Activated CD8-positive, alpha-beta memory T cell treated with anti-CD3 and anti-CD28 coated beads, Interleukin-2, amount 50 U/mL, for 24 hours (primary cell): ENCODE results near the gene PCCA.
"Not testable (repeated sequence)": the region's sequence is repeated elsewhere in the genome, so short reads cannot be mapped to it uniquely, and the experiment has no call there.

ENCODE experiments used
- DNase-seq: peaks from one replicate; pipeline ENCODE4 v3.0.0-alpha.2; 2020; ENCODE audit errors: extremely low read depth

PCCA gene, protein sequence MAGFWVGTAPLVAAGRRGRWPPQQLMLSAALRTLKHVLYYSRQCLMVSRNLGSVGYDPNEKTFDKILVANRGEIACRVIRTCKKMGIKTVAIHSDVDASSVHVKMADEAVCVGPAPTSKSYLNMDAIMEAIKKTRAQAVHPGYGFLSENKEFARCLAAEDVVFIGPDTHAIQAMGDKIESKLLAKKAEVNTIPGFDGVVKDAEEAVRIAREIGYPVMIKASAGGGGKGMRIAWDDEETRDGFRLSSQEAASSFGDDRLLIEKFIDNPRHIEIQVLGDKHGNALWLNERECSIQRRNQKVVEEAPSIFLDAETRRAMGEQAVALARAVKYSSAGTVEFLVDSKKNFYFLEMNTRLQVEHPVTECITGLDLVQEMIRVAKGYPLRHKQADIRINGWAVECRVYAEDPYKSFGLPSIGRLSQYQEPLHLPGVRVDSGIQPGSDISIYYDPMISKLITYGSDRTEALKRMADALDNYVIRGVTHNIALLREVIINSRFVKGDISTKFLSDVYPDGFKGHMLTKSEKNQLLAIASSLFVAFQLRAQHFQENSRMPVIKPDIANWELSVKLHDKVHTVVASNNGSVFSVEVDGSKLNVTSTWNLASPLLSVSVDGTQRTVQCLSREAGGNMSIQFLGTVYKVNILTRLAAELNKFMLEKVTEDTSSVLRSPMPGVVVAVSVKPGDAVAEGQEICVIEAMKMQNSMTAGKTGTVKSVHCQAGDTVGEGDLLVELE

DNA sequence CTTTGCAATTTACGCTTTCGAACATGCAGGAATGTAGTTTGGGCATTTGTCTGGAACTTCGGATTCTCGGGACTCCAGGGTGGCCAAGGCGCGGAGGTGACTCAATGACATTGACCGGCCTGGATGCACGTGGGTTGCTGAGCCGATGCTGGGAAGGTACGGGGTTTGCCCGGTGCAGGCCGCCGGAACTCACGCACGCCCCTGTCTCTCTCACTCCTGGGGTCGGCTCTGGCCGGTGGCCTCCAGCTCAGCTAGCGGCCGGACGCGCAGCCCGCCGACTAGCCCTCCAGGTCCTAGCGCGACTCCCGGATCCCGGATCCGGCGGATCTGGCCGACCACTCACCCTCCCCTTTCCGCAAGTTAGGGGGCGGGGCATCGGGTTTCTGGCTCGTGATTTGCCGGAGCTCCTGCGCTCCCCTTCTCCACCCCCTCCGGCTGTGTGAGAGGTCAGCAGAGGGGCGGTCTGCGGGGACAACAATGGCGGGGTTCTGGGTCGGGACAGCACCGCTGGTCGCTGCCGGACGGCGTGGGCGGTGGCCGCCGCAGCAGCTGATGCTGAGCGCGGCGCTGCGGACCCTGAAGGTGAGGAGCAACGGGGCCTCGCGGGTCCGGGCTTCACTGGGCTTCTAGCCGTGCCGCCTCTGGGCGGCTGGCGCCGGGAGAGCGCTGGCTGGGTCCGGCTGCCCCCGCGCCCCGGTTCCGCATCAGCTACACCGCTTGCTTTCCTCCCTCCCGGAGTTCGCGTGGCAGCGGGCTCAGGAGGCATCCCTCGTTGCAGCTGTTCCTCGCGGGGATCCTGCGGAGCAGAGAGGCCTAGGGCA is at the start of gene PCCA:
TSS of gene PCCA (plus strand) at position 450 of the 821 bp plus-strand sequence. CDS start at position 478, 28 bp downstream.
- DNase-seq, result peak; percentile 69

DNA sequence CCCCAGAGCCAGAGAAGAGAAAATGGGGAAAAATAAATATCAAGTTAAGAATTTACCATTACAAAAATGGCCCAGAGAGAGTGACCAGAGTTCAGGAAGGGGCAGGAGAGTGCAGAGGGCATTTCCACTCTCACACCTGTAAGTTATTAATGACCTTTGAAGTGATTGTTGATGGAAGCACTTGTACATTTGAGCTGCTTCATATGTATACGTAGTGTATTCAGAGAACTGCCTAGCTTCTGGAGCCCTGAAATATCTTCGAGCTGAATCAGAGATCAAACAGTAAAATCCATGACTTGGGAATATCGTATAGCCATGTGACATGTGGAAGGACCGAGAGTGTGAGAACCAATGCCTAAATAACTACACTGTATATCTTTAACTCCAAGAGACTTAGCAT is 49.2 kb upstream of the PCCA start:
- DNase-seq, result no peak

GRCh38 chr13:100040196-100040595 is 48.7 kb upstream of the PCCA start:
- no peak for DNase-seq

DNA sequence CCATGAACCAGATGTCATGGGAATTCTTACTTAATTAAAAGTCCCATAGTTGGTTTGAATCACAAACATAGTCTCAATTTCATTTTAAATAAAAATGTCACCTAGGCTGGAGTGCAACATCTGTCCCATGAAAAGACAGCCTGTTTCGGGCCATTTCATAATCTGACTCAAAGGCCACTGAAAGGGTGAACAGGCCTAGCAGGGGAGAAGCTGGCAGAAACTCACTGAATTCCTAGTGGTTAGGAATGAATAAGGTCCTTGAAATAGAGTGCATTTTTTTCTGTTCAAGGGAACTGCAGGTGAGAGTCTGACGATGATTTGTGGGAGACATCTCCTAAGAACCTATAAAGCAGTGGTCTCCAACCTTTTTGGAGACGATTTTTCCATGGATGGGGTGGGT is 44.0 kb upstream of the PCCA start:
- no peak for DNase-seq

- DNase-seq, result no peak
Observed at GRCh38 chr13:100045355-100045754, 43.5 kb upstream of the PCCA start.

- no peak for DNase-seq
Observed at GRCh38 chr13:100051070-100051469, 37.8 kb upstream of the PCCA start.

DNA sequence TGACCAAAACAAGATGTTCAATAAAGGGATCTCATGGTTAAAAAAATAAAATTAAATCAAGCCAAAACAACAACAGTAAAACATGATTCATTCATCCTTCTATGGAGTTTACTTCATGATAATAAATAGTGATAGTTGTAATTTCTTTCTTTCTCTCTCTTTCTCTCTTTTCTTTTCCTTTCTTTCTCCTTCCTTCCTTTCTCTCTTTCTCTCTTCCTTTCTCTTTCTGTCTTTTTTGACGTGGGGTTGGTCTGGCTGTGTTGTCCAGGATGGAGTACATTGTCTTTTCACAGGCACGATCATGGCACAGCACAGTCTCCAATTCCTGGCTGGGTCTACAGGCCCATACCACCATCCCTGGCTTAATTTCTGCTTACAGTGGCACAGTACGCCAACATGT is 29.1 kb upstream of the PCCA start:
- no peak for DNase-seq

DNA sequence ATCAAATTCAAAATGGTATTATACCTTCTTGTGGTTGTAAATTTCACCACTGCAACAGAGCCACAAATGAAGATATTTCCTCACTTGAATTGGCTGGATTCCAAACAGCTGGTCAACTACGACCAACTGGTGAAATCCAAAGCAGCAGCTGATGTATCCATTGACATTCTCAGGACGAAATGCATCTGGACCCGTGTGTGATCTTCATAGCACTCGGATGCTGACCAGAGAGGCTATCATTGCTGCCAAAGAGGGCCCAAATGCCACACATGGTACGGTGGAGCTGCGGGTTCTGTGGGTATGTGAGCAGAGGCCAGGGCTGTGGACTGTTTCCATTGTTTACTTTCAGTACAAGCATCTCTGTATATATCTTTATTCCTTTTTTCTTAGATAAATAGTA is 25.6 kb upstream of the PCCA start:
- no peak for DNase-seq

GRCh38 chr13:100063906-100064305 is 25.0 kb upstream of the PCCA start:
- DNase-seq, result no peak

GRCh38 chr13:100068133-100068931 is 20.6 kb upstream of the PCCA start:
- no peak for DNase-seq

DNA sequence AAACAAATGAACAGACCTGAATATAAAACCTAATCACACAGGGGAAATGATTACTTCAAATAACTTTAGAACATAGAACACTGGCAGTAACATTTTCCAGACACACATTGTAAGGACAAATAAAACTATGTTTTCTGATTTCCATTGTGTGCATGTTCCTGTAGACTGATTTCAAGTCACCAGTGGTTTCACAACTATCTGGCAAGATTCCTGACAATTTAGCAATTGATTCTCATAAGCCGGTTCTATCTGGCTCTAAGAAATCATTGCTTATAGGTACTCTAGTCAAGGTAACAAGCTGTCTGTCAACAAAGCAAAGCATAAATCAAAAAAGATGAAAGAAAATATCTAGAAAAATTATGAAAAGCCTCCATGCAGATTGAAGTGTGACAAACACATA is 19.6 kb upstream of the PCCA start:
- no peak for DNase-seq

DNA sequence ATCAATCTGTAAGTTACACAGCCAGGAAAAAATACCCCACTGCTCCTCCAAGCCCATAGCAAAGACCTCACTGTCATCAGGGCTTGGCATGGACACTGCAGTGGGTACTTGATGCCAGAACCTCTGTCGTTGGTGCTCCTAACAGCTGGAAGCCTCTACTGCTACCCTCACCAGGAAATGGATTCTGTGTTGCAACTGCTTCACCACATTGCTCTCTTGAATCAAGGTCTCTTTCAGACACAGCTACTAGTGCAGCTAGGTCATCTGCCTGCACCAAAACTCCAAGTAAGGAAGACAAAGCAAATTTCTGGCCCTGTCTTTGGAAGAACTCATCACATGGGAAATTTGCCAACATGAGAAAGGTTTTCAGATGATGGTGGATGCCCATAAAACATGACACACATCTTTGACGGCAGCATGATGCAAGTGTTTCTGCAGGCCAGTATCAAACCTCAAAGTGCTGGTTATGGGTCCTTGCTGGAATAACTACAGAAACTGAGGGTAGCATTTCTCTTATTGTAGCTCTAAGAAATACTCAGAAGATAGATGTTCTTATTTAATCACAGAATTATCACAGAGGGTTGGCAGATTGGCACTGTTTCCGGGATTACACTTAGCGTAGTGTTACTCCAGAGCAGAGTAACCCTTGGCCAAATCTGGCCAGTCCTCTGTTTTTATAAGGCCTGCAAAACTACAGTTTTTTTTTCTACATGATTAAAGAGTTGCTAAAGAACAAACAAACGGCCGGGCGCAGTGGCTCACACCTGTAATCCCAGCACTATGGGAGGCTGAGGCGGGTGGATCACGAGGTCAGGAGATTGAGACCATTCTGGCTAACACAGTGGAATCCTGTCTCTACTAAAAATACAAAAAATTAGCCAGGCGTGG is 12.9 kb upstream of the PCCA start:
- no peak for DNase-seq

- not testable (repeated sequence) for DNase-seq
Observed at GRCh38 chr13:100079003-100079402, 9.9 kb upstream of the PCCA start.

GRCh38 chr13:100083401-100083800 is 5.5 kb upstream of the PCCA start:
- not testable (repeated sequence) for DNase-seq

DNA sequence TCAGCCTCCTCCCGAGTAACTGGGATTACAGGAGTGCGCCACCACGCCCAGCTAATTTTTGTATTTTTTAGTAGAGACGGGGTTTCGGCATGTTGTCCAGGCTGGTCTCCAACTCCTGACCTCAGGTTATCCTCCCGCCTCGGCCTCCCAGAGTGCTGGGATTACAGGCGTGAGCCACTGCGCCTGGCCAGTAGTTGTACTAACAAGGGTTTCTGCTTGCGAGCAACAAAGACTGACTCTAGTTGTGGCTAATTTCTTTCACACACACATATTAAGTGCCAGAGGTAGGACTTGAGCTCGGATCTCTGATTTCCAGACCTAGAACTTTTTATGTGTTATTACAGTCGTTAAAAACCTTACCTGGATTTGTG is 635 bp upstream of the PCCA start:
- DNase-seq, result no peak

- no peak for DNase-seq
Observed at GRCh38 chr13:100089465-100090032, 656 bp downstream of the PCCA start.

DNA sequence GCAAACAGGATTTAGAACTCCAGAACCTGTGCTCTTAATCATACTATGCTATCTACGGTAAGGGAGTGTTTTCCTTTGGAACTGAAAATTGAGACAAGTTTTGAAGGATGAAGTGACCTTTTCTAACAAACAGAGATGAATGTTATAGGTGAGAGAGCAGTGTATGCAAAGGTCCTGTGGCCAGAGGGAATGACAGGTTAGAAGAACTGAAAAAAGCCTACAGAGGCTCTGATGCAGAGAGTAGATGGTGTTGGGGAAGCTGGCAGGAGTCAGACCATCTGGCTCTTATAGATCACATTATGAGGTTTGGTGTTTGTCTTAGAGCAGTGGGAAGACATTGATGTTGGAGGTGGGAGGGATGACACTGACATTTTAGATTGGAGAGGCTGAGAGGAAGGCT is 2.0 kb downstream of the PCCA start:
- DNase-seq, result no peak

DNA sequence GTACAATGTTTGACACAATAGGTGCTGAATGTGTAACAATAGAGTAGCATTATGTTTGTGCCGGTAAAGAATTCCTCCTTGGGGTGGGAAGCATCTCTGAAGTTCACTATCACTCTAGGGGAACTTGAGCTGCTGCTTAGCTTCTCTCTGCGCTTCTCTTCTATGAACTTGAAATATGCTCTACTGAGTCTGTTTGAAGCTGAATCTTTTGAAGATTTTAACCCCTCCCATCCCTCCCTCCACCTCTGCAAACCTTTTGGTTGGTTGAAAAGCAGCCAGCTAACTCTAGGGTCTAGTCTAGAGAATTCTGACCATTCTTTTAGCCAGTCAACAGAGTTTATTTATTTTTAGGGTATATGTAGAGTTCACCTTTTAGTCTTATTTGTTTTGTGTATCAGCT is 2.5 kb downstream of the PCCA start:
- no peak for DNase-seq

DNA sequence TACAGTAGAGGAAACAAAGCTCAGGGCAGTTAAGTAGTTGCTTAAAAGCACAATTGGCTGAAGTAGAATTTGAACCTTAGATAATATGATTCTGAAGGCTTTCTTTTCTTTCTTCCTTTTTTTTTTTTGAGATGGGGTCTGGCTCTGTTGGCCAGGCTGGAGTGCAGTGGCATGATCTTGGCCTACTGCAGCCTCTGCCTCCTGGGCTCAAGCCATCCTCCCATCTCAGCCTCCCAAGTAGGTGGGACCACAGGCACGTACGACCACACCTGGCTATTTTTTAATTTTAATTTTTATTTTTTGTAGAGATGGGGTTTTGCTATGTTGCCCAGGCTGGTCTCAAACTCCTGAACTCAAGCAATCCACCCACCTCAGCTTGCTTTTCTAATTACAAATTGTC is 3.4 kb downstream of the PCCA start:
- not testable (repeated sequence) for DNase-seq

- DNase-seq, result no peak
Observed at GRCh38 chr13:100095498-100095897, 6.6 kb downstream of the PCCA start.
